Loucy (cell line): ENCODE results near the gene YIPF5.
A peak's percentile ranks its signal among the peaks of the same experiment; 100 is the strongest.

Experiments used
- H2AFZ ChIP-seq: fragments of 200-600 bp; sonication (generic); 2 replicates; pipeline ENCODE4 v1.6.0; 2016; ENCODE audit warnings: antibody characterized with exemption, mild to moderate bottlenecking, low read length, moderate library complexity
- H3F3A ChIP-seq: fragments of 200-600 bp; 2 replicates; pipeline ENCODE4 v1.6.0; 2016; ENCODE audit warnings: antibody characterized with exemption, low read depth, mild to moderate bottlenecking
- H3K27me3 ChIP-seq: fragments of 200-600 bp; sonication (generic); 2 replicates; pipeline ENCODE4 v1.6.1; 2014; ENCODE audit warnings: low read length, mild to moderate bottlenecking; ENCODE audit not compliant: insufficient read depth, poor library complexity, severe bottlenecking
- H3K36me3 ChIP-seq: fragments of 200-600 bp; sonication (generic); 2 replicates; pipeline ENCODE4 v1.6.1; 2016; ENCODE audit warnings: low read length; ENCODE audit not compliant: insufficient read depth
- H3K4me1 ChIP-seq: fragments of 200-600 bp; sonication (generic); 2 replicates; pipeline ENCODE4 v1.5.1; 2014; ENCODE audit warnings: low read length, mild to moderate bottlenecking; ENCODE audit not compliant: insufficient read depth, poor library complexity, severe bottlenecking
- H3K4me2 ChIP-seq: fragments of 200-600 bp; sonication (generic); 2 replicates; pipeline ENCODE4 v1.6.0; 2014; ENCODE audit warnings: antibody characterized with exemption, low read length, low read depth, mild to moderate bottlenecking; ENCODE audit not compliant: poor library complexity, severe bottlenecking
- H3K4me3 ChIP-seq: fragments of 200-600 bp; sonication (generic); 2 replicates; pipeline ENCODE4 v1.5.1; 2014; ENCODE audit warnings: low read length, mild to moderate bottlenecking, mixed read lengths; ENCODE audit not compliant: poor library complexity, severe bottlenecking
- H3K79me2 ChIP-seq: fragments of 200-600 bp; sonication (generic); 2 replicates; pipeline ENCODE4 v1.6.1; 2014; ENCODE audit warnings: low read length; ENCODE audit not compliant: insufficient read depth
- H3K9ac ChIP-seq: fragments of 200-600 bp; sonication (generic); 2 replicates; pipeline ENCODE4 v1.6.0; 2014; ENCODE audit warnings: mild to moderate bottlenecking, low read depth, low read length, moderate library complexity; ENCODE audit not compliant: poor library complexity, severe bottlenecking
- H3K9me2 ChIP-seq: fragments of 200-600 bp; sonication (generic); replicated peaks from 2 replicates; pipeline ENCODE4 v1.6.1; 2016; ENCODE audit warnings: low read depth, low read length, mixed read lengths
- H3K9me3 ChIP-seq: fragments of 200-600 bp; sonication (generic); 2 replicates; pipeline ENCODE4 v1.6.1; 2014; ENCODE audit warnings: mild to moderate bottlenecking, antibody characterized with exemption, low read length, low read depth; ENCODE audit not compliant: insufficient read depth
- H4K20me1 ChIP-seq: fragments of 200-600 bp; sonication (generic); 2 replicates; pipeline ENCODE4 v1.6.0; 2014; ENCODE audit warnings: antibody characterized with exemption, low read length, mild to moderate bottlenecking; ENCODE audit not compliant: insufficient read depth, poor library complexity, severe bottlenecking
- CTCF ChIP-seq: fragments of 200-600 bp; sonication (generic); conservative IDR thresholded peaks from 2 replicates; pipeline ENCODE4 v1.5.1; 2014; ENCODE audit warnings: mild to moderate bottlenecking, antibody characterized with exemption, low read length
- EZH2phosphoT487 ChIP-seq: fragments of 200-600 bp; IDR thresholded peaks from 2 replicates; pipeline ENCODE4 v1.6.1; 2018; ENCODE audit warnings: antibody characterized with exemption, mild to moderate bottlenecking, moderate library complexity, borderline replicate concordance

The YIPF5 gene

GRCh38 chr5:144169904-144170275 lies 569 bp downstream of the YIPF5 start:
- no peaks in the 10 kb centered on the region for H3F3A ChIP-seq
- TF ChIP-seq CTCF (no peak), EZH2phosphoT487 (no peak)
- H2AFZ ChIP-seq, result peak overlapping the region; percentile 89
- H3K9ac ChIP-seq, result peak overlapping the region; percentile 81
- peak overlapping the region; percentile 87 for H3K4me3 ChIP-seq
- H3K79me2 ChIP-seq, result peaks cover 38% of the 10 kb centered on the region
- peaks cover 45% of the 10 kb centered on the region for H3K4me1 ChIP-seq
- H3K9me2 ChIP-seq, result no peaks in the 10 kb centered on the region
- H4K20me1 ChIP-seq, result peaks cover 26% of the 10 kb centered on the region
- H3K9me3 ChIP-seq, result no peaks in the 10 kb centered on the region
- no peaks in the 10 kb centered on the region for H3K27me3 ChIP-seq
- peak overlapping the region; percentile 95 for H3K4me2 ChIP-seq
- H3K36me3 ChIP-seq, result peaks cover 5% of the 10 kb centered on the region; the same call in 1 of the 2 replicates

GRCh38 chr5:144167998-144168397 lies 2.5 kb downstream of the YIPF5 start:
- Histone ChIP-seq H3K9ac (peak overlapping the region; percentile 81), H4K20me1 (peaks cover 26% of the 10 kb centered on the region), H3K79me2 (peaks cover 38% of the 10 kb centered on the region), H3K4me3 (peak overlapping the region; percentile 87), H3K9me2 (no peaks in the 10 kb centered on the region), H3K27me3 (no peaks in the 10 kb centered on the region), H3K36me3 (peaks cover 21% of the 10 kb centered on the region; the same call in 1 of the 2 replicates), H2AFZ (no peak overlapping the region), H3K4me1 (peaks cover 45% of the 10 kb centered on the region), H3F3A (no peaks in the 10 kb centered on the region), H3K4me2 (peak overlapping the region; percentile 95), H3K9me3 (no peaks in the 10 kb centered on the region)
- no peak for TF ChIP-seq CTCF
- no peak for TF ChIP-seq EZH2phosphoT487

- TF ChIP-seq EZH2phosphoT487 (no peak), CTCF (no peak)
- Histone ChIP-seq H2AFZ (no peak overlapping the region), H3K27me3 (no peaks in the 10 kb centered on the region), H4K20me1 (peaks cover 26% of the 10 kb centered on the region), H3K9me3 (no peaks in the 10 kb centered on the region), H3K79me2 (peaks cover 38% of the 10 kb centered on the region), H3F3A (no peaks in the 10 kb centered on the region), H3K4me1 (peaks cover 45% of the 10 kb centered on the region), H3K9ac (no peak overlapping the region), H3K4me2 (peak overlapping the region; percentile 95), H3K9me2 (no peaks in the 10 kb centered on the region), H3K36me3 (peaks cover 34% of the 10 kb centered on the region; the same call in 1 of the 2 replicates), H3K4me3 (peak overlapping the region; percentile 34)
Measured at GRCh38 chr5:144166696-144167095, 3.8 kb downstream of the YIPF5 start.
